Thoracic aorta (tissue), 2 donors: ENCODE results near the gene MAOA. TPM values are rescaled to one million over a fixed set of nuclear protein-coding genes. Genes with fewer than 3 reads are reported as not detected.

Experiments
- ATAC-seq: fragments of 150-250 bp; one replicate; pipeline ENCODE4 v1.8.0; 2017; ENCODE audit warnings: low read depth; ENCODE audit not compliant: insufficient number of reproducible peaks, low FRiP score
- DNase-seq: peaks from one replicate; pipeline ENCODE4 v3.0.0-alpha.2; 2020; ENCODE audit warnings: low spot score
- H3K27ac ChIP-seq, 2 donors: fragments of 200-600 bp; sonication (generic); 1 replicate in 1 of 2; 2 replicates in 1 of 2; pipeline ENCODE4 v1.5.1; 2016; ENCODE audit warnings: mild to moderate bottlenecking in 2 of 2, moderate library complexity in 2 of 2
- H3K27me3 ChIP-seq: fragments of 200-600 bp; sonication (generic); replicated peaks from 2 replicates; pipeline ENCODE4 v1.6.0; 2016; ENCODE audit warnings: mild to moderate bottlenecking; ENCODE audit not compliant: insufficient read depth
- H3K36me3 ChIP-seq: fragments of 200-600 bp; sonication (generic); one replicate; pipeline ENCODE4 v1.5.1; 2016
- H3K4me1 ChIP-seq, 2 donors: fragments of 200-600 bp; sonication (generic); 1 replicate in 1 of 2; 2 replicates in 1 of 2; pipeline versions ENCODE4 v1.5.1 to v1.6.0; 2016; ENCODE audit warnings: low read depth in 2 of 2, mild to moderate bottlenecking in 1 of 2; ENCODE audit not compliant: control insufficient read depth in 1 of 2
- H3K4me3 ChIP-seq: fragments of 200-600 bp; sonication (generic); 2 replicates; pipeline ENCODE4 v1.5.1; 2016; ENCODE audit warnings: mild to moderate bottlenecking
- H3K9me3 ChIP-seq: fragments of 200-600 bp; sonication (generic); 2 replicates; pipeline ENCODE4 v1.5.1; 2016
- CTCF ChIP-seq: fragments of 200-600 bp; sonication (generic); IDR thresholded peaks from one replicate; pipeline ENCODE4 v1.5.1; 2019; ENCODE audit warnings: antibody characterized with exemption
- total RNA-seq, 2 donors: library from RNA; depleted of rRNA; stranded (reverse); fragments of >200 nt; gene quantifications; one replicate each; pipeline versions ENCODE4 v1.1.0 to v1.2.3, GENCODE V29; 2016

MAOA gene
- total RNA-seq, 2 donors from 2014 or later, result 85.1 to 98.2 TPM

- no peak for DNase-seq
- Histone ChIP-seq H3K4me3 (no peak overlapping the region), H3K27me3 (no peaks in the 10 kb centered on the region), H3K36me3 (no peaks in the 10 kb centered on the region), H3K4me1 (no peaks in the 10 kb centered on the region), H3K27ac (no peak overlapping the region), H3K9me3 (no peaks in the 10 kb centered on the region)
- TF ChIP-seq CTCF, result no peak
- no peak for ATAC-seq
Measured at GRCh38 chrX:43676971-43677572, 21.0 kb downstream of the MAOA start.

- Histone ChIP-seq H3K4me1 (no peaks in the 10 kb centered on the region), H3K27me3 (no peaks in the 10 kb centered on the region), H3K36me3 (no peaks in the 10 kb centered on the region), H3K9me3 (no peaks in the 10 kb centered on the region), H3K4me3 (no peak overlapping the region), H3K27ac (no peak overlapping the region)
- DNase-seq (no peak), ATAC-seq (no peak)
- TF ChIP-seq CTCF, result no peak
Measured at GRCh38 chrX:43677993-43678392, 21.9 kb downstream of the MAOA start.

GRCh38 chrX:43679058-43679457, 23.0 kb downstream of the MAOA start:
- H3K27ac ChIP-seq, result no peak overlapping the region

GRCh38 chrX:43679778-43680177, 23.7 kb downstream of the MAOA start:
- DNase-seq, result no peak
- TF ChIP-seq CTCF, result no peak
- no peak overlapping the region for H3K27ac ChIP-seq
- H3K9me3 ChIP-seq, result no peaks in the 10 kb centered on the region
- no peaks in the 10 kb centered on the region for H3K36me3 ChIP-seq
- H3K4me1 ChIP-seq, result no peaks in the 10 kb centered on the region
- H3K4me3 ChIP-seq, result no peak overlapping the region
- no peak for ATAC-seq
- no peaks in the 10 kb centered on the region for H3K27me3 ChIP-seq

More at GRCh38 chrX:43679058-43679457, 23.0 kb downstream of the MAOA start:
- no peak for DNase-seq
- Histone ChIP-seq H3K36me3 (no peaks in the 10 kb centered on the region), H3K9me3 (no peaks in the 10 kb centered on the region), H3K27me3 (no peaks in the 10 kb centered on the region), H3K4me3 (no peak overlapping the region), H3K4me1 (no peaks in the 10 kb centered on the region)
- no peak for ATAC-seq
- TF ChIP-seq CTCF, result no peak

GRCh38 chrX:43682726-43683125, 26.6 kb downstream of the MAOA start:
- no peak overlapping the region for H3K4me3 ChIP-seq
- no peaks in the 10 kb centered on the region for H3K27me3 ChIP-seq
- no peak overlapping the region for H3K27ac ChIP-seq
- no peaks in the 10 kb centered on the region for H3K4me1 ChIP-seq
- TF ChIP-seq CTCF, result no peak
- no peaks in the 10 kb centered on the region for H3K9me3 ChIP-seq
- DNase-seq, result no peak
- no peak for ATAC-seq
- no peaks in the 10 kb centered on the region for H3K36me3 ChIP-seq
